Jurkat, Clone E6-1 (cell line): ENCODE results near the gene ABCF2.

Experiments
- DNase-seq: peaks from one replicate; pipeline ENCODE4 v3.0.0-alpha.2; 2011; ENCODE audit warnings: low read depth, low spot score
- H3K4me3 ChIP-seq: 2 replicates; pipeline ENCODE4 v1.5.1; 2011; ENCODE audit warnings: mild to moderate bottlenecking, low read length, control low read depth, moderate library complexity

ABCF2 gene

GRCh38 chr7:151166629-151167196 is 60.3 kb downstream of the ABCF2 start:
- DNase-seq, result no peak
- H3K4me3 ChIP-seq, result no peak overlapping the region
